GM06990 (cell line): Measurements from ENCODE around the gene SSBP2.

Experiments
- DNase-seq: peaks from one replicate; pipeline ENCODE4 v3.0.0-alpha.2; 2011; ENCODE audit not compliant: insufficient read length; ENCODE audit errors: extremely low read depth
- H3K27me3 ChIP-seq: replicated peaks from 2 replicates; pipeline ENCODE4 v1.6.0; 2011; ENCODE audit warnings: low read length; ENCODE audit not compliant: control insufficient read depth, insufficient read depth
- H3K36me3 ChIP-seq: 2 replicates; pipeline ENCODE4 v1.5.1; 2011; ENCODE audit warnings: low read length; ENCODE audit not compliant: control insufficient read depth, insufficient read depth
- H3K4me3 ChIP-seq: replicated peaks from 2 replicates; pipeline ENCODE4 v1.5.1; 2011; ENCODE audit warnings: low read depth, mild to moderate bottlenecking, control low read depth, low read length
- CTCF ChIP-seq: IDR thresholded peaks from 2 replicates; pipeline ENCODE4 v1.5.1; 2011; ENCODE audit warnings: low read length, control low read depth, mild to moderate bottlenecking, inconsistent platforms; ENCODE audit not compliant: insufficient read depth, poor library complexity, severe bottlenecking

The SSBP2 gene

GRCh38 chr5:81590498-81591384, 160.2 kb downstream of the SSBP2 start:
- Histone ChIP-seq H3K27me3 (no peaks in the 10 kb centered on the region), H3K4me3 (no peak overlapping the region), H3K36me3 (no peaks in the 10 kb centered on the region)
- DNase-seq, result no peak
- TF ChIP-seq CTCF, result no peak

GRCh38 chr5:81579262-81579924, 171.5 kb downstream of the SSBP2 start:
- no peak for TF ChIP-seq CTCF
- no peaks in the 10 kb centered on the region for H3K36me3 ChIP-seq
- H3K27me3 ChIP-seq, result no peaks in the 10 kb centered on the region
- no peak overlapping the region for H3K4me3 ChIP-seq
- no peak for DNase-seq

GRCh38 chr5:81577091-81577490, 173.8 kb downstream of the SSBP2 start:
- DNase-seq, result no peak
- Histone ChIP-seq H3K4me3 (no peak overlapping the region), H3K27me3 (no peaks in the 10 kb centered on the region), H3K36me3 (no peaks in the 10 kb centered on the region)
- no peak for TF ChIP-seq CTCF

GRCh38 chr5:81575924-81576323, 175.0 kb downstream of the SSBP2 start:
- DNase-seq, result no peak
- TF ChIP-seq CTCF, result no peak
- H3K27me3 ChIP-seq, result no peaks in the 10 kb centered on the region
- no peak overlapping the region for H3K4me3 ChIP-seq
- no peaks in the 10 kb centered on the region for H3K36me3 ChIP-seq

GRCh38 chr5:81572201-81572600, 178.7 kb downstream of the SSBP2 start:
- Histone ChIP-seq H3K27me3 (no peaks in the 10 kb centered on the region), H3K36me3 (no peaks in the 10 kb centered on the region), H3K4me3 (no peak overlapping the region)
- no peak for DNase-seq
- no peak for TF ChIP-seq CTCF
